Endothelial cell of umbilical vein (primary cell): ENCODE results near the gene EML6.

Experiments used
- CTCF ChIP-seq, 2 donors: IDR thresholded peaks; 1 replicate in 1 of 2; 2 replicates in 1 of 2; pipeline ENCODE4 v1.5.1; 2011; ENCODE audit warnings: low read length in 2 of 2, mild to moderate bottlenecking in 2 of 2, moderate library complexity in 2 of 2, control low read depth in 1 of 2, inconsistent platforms in 1 of 2, low read depth in 1 of 2; ENCODE audit not compliant: insufficient read depth in 1 of 2; ENCODE audit errors: extremely low read depth in 1 of 2
- EZH2 ChIP-seq: IDR thresholded peaks from 2 replicates; pipeline ENCODE4 v1.6.1; 2012; ENCODE audit warnings: borderline replicate concordance, low read depth, mild to moderate bottlenecking, moderate library complexity, low read length, inconsistent platforms; ENCODE audit not compliant: severe bottlenecking
- FOS ChIP-seq: IDR thresholded peaks from 2 replicates; pipeline ENCODE4 v1.6.1; 2011; ENCODE audit warnings: mild to moderate bottlenecking, low read length, moderate library complexity, borderline replicate concordance; ENCODE audit not compliant: insufficient read depth
- JUN ChIP-seq: IDR thresholded peaks from 2 replicates; pipeline ENCODE4 v1.6.1; 2011; ENCODE audit warnings: borderline replicate concordance, low read depth; ENCODE audit not compliant: insufficient read length, insufficient read depth
- MAX ChIP-seq: IDR thresholded peaks from 2 replicates; pipeline ENCODE4 v1.6.1; 2011; ENCODE audit not compliant: insufficient read depth, insufficient read length
- MYC ChIP-seq: IDR thresholded peaks from one replicate; pipeline ENCODE4 v1.6.1; 2011; ENCODE audit warnings: mild to moderate bottlenecking, low read depth, low read length
- POLR2A ChIP-seq: IDR thresholded peaks from 2 replicates; pipeline ENCODE4 v1.6.1; 2012; ENCODE audit warnings: low read depth, mild to moderate bottlenecking, control low read depth, low read length

- TF ChIP-seq CTCF (IDR thresholded peaks at IDR 0.05; ENCODE audit: extremely low read depth in 1 of 2, insufficient read depth in 1 of 2, low read depth in 1 of 2, low read length in 2 of 2) (no peak), EZH2 (no peak), POLR2A (no peak), MAX (no peak), JUN (no peak), MYC (no peak), FOS (no peak)
Measured at GRCh38 chr2:54681416-54681815, 42.0 kb upstream of the EML6 start.
